ENCODE measurements around the gene FAM168A.

FAM168A gene

DNA sequence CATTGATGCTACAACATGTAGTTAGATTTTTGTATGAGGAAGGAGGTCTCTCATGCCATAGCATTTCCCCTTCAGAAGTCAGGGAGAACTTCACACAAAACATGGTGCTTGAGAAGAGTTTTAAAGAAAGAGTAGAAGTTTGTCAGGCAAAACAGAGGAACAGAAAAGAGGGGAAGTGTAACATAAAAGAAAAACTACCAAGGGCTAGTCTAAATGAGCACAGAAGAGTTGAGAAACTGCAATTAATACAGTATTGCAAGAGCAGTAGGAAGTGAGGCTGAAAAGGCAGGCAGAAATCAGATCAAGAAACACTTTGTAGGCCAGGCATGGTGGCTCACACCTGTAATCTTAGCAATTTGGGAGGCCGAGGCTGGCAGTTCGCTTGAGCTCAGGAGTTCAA is 61.0 kb downstream of the FAM168A start:
- no peak overlapping the region for H3K4me3 ChIP-seq (ENCODE audit: low read depth, low read length)
- TF ChIP-seq MYC (IDR thresholded peaks at IDR 0.05; ENCODE audit: low read depth, low read length) (no peak), POLR2A (IDR thresholded peaks at IDR 0.05; ENCODE audit: extremely low read depth, insufficient read length) (no peak)
- TF ChIP-seq, protein P1, sequence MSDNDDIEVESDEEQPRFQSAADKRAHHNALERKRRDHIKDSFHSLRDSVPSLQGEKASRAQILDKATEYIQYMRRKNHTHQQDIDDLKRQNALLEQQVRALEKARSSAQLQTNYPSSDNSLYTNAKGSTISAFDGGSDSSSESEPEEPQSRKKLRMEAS (IDR thresholded peaks at IDR 0.05; ENCODE audit: low read depth, low read length): no peak
- TF ChIP-seq, protein P2, sequence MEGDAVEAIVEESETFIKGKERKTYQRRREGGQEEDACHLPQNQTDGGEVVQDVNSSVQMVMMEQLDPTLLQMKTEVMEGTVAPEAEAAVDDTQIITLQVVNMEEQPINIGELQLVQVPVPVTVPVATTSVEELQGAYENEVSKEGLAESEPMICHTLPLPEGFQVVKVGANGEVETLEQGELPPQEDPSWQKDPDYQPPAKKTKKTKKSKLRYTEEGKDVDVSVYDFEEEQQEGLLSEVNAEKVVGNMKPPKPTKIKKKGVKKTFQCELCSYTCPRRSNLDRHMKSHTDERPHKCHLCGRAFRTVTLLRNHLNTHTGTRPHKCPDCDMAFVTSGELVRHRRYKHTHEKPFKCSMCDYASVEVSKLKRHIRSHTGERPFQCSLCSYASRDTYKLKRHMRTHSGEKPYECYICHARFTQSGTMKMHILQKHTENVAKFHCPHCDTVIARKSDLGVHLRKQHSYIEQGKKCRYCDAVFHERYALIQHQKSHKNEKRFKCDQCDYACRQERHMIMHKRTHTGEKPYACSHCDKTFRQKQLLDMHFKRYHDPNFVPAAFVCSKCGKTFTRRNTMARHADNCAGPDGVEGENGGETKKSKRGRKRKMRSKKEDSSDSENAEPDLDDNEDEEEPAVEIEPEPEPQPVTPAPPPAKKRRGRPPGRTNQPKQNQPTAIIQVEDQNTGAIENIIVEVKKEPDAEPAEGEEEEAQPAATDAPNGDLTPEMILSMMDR (IDR thresholded peaks at IDR 0.05; ENCODE audit: low read depth, low read length): no peak
- no peak for DNase-seq (ENCODE audit: low read depth)

DNA sequence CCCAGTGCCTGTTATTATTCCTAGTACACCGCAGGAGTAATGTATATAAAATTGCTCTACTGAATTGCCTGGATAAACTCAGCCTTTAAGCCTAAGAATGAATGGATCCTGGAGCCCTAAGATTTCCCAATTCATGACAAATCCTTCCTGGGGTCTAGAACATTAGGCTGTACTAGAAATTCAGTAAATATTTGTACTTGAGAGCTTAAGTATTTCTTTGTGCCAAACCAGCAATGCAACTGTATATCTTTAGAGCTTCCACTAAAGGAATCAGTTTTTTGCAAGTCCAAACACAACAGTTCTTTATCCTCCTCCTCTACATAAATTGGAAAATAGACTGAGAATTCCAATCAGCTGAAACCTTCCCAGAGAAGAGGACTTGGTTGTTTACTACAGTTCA is 65.6 kb downstream of the FAM168A start:
- TF ChIP-seq MYC (IDR thresholded peaks at IDR 0.05; ENCODE audit: low read depth, low read length): no peak
- TF ChIP-seq, protein P1 (IDR thresholded peaks at IDR 0.05; ENCODE audit: low read depth, low read length): no peak
- TF ChIP-seq, protein P2 (IDR thresholded peaks at IDR 0.05; ENCODE audit: low read depth, low read length): no peak
- TF ChIP-seq POLR2A (IDR thresholded peaks at IDR 0.05; ENCODE audit: extremely low read depth, insufficient read length): no peak
- no peak overlapping the region for H3K4me3 ChIP-seq (ENCODE audit: low read depth, low read length)
- no peak for DNase-seq (ENCODE audit: low read depth)

DNA sequence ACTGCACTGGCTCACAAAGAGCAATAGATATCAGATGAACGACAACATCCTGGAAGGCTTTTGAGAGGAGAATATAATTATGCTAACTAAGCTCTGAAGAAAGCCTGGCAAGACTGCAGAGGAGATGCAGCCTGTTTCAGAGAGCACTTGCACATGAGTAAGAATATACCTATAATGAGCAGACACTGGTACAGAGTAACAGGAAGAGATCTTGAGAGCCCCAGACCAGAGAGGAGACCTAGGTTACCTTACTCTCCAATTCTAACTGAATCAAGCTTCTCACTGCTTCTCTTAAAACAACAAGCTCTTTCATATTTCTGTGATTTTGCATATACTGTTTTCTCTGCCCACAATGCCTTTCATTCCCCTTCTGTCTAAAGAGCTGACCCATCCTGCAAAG is 66.5 kb downstream of the FAM168A start:
- TF ChIP-seq, protein P2 (IDR thresholded peaks at IDR 0.05; ENCODE audit: low read depth, low read length): no peak
- TF ChIP-seq MYC (IDR thresholded peaks at IDR 0.05; ENCODE audit: low read depth, low read length) (no peak), POLR2A (IDR thresholded peaks at IDR 0.05; ENCODE audit: extremely low read depth, insufficient read length) (no peak)
- TF ChIP-seq, protein P1 (IDR thresholded peaks at IDR 0.05; ENCODE audit: low read depth, low read length): no peak
- H3K4me3 ChIP-seq (ENCODE audit: low read depth, low read length): no peak overlapping the region
- no peak for DNase-seq (ENCODE audit: low read depth)

DNA sequence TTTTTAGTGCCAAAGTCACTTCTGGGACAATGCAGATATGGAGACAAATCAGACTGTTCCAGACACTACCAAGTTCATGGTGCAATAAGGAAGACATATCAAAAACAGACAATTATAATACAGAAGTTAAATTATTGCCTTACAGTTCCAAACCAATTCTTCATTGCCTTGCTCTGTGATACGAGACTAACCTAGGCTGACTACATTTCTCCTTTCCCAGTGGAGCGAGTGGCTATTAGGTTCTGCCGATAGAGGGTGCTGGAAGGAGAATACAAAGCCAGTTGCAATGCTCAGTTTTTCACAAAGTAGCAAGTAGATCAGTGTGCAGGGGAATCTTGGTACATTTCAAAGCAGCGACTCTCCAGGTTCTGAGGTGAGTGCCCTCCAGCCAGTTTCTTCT is 67.8 kb downstream of the FAM168A start:
- DNase-seq (ENCODE audit: low read depth): no peak
- TF ChIP-seq MYC (IDR thresholded peaks at IDR 0.05; ENCODE audit: low read depth, low read length): no peak
- no peak for TF ChIP-seq POLR2A (IDR thresholded peaks at IDR 0.05; ENCODE audit: extremely low read depth, insufficient read length)
- TF ChIP-seq, protein P2 (IDR thresholded peaks at IDR 0.05; ENCODE audit: low read depth, low read length): no peak
- TF ChIP-seq, protein P1 (IDR thresholded peaks at IDR 0.05; ENCODE audit: low read depth, low read length): no peak
- H3K4me3 ChIP-seq (ENCODE audit: low read depth, low read length): no peak overlapping the region

DNA sequence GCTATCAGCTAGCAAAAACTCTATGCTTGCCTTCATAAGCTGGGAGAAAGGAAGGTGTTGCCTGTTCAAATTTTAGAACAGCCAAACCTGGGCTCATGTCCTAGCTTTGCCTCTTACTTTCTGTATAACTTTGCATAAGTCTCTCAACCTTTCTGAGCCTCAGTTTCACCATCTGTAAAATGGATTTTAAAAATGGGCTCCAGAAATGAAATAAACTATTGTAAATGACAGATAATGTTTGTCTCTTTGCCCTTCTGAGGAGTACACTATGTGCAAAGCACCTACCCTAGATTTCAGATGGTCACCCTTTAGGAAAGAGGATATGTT is 68.7 kb downstream of the FAM168A start:
- TF ChIP-seq, protein P2 (IDR thresholded peaks at IDR 0.05; ENCODE audit: low read depth, low read length): no peak
- TF ChIP-seq MYC (IDR thresholded peaks at IDR 0.05; ENCODE audit: low read depth, low read length) (no peak), POLR2A (IDR thresholded peaks at IDR 0.05; ENCODE audit: extremely low read depth, insufficient read length) (no peak)
- TF ChIP-seq, protein P1 (IDR thresholded peaks at IDR 0.05; ENCODE audit: low read depth, low read length): no peak
- no peak for DNase-seq (ENCODE audit: low read depth)
- no peak overlapping the region for H3K4me3 ChIP-seq (ENCODE audit: low read depth, low read length)
